ENCODE results near the gene OR4D11.
"Not testable (repeated sequence)": the region's sequence is repeated elsewhere in the genome, so short reads cannot be mapped to it uniquely, and the experiment has no call there.

The OR4D11 gene

DNA sequence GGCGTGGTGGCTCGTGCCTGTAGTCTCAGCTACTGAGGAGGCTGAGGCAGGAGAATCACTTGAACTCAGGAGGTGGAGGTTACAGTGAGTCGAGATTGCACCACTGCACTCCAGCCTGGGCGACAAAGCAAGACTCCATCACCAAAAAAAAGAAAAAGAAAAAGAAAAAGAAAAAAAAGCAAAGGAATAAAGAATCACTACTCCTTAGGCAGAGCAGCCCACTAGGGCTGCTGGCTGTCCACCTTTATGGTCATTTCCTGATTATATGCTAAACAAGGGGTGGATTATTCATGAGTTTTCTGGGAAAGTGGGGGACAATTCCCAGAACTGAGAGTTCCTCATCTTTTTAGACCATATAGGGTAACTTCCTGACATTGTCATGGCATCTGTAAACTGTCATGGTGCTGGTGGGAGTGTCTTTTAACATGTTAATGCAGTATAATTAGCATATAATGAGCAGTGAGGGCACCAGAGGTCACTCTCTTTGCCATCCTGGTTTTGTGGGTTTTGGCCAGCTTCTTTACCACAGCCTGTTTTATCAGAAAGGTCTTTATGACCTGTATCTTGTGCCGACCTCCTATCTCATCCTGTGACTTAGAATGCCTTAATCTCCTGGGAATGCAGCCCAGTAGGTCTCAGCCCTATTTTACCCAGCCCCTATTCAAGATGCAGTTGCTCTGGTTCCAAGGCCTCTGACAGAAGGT is 44.4 kb downstream of the OR4D11 start:
- not testable (repeated sequence) for DNase-seq (ENCODE audit: low read depth in 1 of 2, low spot score in 1 of 2)

DNA sequence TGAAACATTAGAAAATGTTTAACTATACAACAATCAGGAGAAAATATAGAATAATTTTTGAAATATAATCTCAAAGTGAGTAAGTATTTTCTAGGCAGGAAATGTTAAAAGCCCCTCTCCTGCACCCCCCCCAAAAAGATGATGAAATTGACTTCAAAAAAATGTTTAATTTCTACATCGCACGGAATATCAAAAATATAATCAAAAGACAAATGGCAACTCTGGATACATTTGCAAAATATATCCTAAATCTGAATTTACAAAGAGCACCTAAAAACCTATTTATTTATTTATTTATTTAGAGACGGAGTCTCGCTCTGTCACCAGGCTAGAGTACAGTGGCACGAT is 44.9 kb downstream of the OR4D11 start:
- no peak for DNase-seq (ENCODE audit: low read depth in 1 of 2, low spot score in 1 of 2)

DNA sequence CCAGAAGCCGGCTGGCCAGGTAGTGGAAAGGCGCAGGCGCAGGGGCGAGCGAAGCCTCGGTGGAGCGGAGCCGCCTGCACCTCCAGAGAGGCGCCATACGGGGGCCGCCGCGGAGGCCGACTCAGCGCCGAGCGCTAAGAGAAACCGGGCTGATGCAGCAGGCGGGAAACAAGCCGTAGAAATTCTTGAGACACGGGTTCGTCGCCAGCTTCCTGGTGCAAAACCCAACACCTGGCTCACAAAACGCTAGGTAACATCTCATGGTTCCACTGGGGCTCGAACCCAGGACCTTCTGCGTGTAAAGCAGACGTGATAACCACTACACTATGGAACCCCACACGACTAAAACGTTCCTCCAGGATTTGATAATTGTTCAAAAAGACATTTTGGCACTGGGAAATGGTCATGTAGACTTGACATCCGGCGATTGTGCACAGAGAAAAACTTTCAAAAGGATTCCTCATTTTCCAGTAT is 47.0 kb downstream of the OR4D11 start:
- peak; percentile 76 to 81 for DNase-seq (ENCODE audit: low read depth in 1 of 2, low spot score in 1 of 2)

DNA sequence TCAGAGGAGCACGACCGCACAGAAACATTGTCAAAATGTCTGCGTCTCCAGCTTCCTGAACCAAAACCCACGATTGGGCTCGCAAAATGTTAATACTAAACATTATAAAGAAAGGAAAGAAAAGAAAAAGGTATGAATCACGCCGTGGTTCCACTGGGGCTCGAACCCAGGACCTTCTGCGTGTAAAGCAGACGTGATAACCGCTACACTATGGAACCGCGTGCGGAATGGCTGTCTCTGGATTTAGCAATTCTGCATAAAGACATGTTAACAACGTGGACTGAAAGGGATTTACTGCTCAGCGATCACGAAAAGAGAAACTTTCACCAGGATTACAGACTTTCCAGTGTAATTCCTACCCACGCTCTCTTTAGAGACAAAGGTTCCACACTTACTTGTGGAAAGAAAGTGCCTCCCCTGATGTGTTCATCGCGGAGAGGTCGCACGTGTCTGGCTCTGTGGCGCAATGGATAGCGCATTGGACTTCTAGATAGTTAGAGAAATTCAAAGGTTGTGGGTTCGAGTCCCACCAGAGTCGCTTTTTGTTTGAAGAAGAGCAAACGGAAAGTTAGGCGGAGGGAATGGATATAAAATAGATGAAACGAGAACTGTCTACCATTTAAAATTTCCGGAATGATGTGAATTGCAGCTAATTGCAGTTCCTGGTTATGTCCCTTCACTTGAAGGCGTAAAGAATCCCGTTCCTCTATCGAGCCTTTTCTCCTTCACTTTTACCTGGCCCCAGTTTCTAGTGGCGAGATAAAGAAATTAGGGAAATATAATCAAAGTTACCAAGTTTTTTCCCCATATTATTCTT is 47.7 kb downstream of the OR4D11 start:
- peak; percentile 57 to 65 for DNase-seq (ENCODE audit: low read depth in 1 of 2, low spot score in 1 of 2)

DNA sequence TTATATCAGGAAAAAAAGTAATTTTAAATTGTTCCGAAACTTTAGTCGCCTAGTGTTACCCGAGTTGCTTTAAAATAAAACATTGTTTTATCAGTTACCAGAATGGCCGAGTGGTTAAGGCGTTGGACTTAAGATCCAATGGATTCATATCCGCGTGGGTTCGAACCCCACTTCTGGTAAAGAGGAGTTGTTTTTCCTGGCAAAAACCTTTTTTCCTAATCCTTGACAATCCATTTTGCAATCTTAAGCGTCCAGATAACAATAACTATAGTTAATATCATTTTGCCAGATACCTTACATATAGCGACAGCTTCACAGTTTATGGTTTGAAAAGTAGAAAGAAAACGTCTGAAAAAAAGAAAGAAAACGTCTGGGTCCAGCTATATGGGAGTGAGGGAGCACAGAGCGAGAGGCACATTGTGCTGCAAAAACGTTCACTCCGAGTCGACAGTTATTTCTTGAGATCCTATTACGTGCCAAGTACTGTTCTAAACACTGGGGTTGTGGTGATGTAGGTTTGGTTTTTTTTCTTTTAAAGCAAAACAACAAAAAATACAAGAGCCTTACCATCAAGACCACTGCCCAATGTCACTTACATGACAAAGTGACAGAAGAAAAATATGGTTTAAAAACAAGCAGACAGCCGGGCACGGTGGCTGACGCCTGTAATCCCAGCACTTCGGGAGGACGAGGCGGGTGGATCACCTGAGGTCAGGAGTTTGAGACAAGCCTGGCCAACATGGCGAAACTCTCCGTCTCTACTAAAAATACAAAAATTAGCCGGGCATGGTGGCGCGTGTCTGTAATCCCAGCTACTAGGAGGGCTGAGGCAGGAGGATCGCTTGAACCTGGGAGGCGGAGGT is 48.5 kb downstream of the OR4D11 start:
- DNase-seq (ENCODE audit: low read depth in 1 of 2, low spot score in 1 of 2): no peak

DNA sequence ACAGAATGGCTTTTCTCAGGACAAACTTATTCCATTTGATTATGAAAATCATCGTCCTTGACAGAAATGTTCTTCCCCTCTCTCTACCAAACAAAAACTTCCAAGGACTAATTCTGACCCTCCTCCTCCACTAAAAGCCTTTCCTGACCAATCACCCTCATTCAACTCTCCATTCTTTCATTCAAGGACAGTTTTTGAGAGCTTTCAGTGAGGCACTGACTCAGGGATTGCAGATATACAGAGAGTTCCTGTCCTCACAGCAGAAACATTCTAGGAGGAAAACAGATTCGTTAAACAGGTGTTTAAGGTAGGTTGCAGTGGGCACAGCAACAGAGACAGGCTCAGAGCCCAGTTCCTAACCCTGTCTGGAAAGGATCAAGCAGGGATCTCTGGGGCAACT is 49.5 kb downstream of the OR4D11 start:
- DNase-seq (ENCODE audit: low read depth in 1 of 2, low spot score in 1 of 2): no peak

DNA sequence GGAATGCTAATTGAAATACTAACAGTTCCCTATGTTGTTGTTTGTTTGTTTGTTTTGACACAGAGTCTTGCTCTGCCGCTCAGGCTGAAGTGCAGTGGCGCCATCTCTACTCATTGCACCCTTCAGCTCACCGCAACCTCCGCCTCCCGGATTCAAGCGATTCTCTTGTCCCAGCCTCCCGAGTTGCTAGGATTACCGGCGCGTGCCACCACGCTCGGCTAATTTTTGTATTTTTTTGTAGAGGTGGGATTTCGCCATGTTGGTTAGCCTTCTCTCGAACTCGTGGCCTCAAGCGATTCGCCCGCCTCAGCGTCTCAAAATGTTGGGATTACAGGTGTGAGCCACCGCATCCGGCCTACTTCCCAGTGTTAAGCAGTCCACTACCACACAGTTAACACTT is 49.9 kb downstream of the OR4D11 start:
- no peak for DNase-seq (ENCODE audit: low read depth in 1 of 2, low spot score in 1 of 2)
